SHP77 (cell line): Measurements from ENCODE around the gene NDUFA8.

Source experiments
- DNase-seq, 2 experiments: peaks; one replicate each; lab custom pipeline; 2025; lab: John Stamatoyannopoulos, UW

The NDUFA8 gene

DNA sequence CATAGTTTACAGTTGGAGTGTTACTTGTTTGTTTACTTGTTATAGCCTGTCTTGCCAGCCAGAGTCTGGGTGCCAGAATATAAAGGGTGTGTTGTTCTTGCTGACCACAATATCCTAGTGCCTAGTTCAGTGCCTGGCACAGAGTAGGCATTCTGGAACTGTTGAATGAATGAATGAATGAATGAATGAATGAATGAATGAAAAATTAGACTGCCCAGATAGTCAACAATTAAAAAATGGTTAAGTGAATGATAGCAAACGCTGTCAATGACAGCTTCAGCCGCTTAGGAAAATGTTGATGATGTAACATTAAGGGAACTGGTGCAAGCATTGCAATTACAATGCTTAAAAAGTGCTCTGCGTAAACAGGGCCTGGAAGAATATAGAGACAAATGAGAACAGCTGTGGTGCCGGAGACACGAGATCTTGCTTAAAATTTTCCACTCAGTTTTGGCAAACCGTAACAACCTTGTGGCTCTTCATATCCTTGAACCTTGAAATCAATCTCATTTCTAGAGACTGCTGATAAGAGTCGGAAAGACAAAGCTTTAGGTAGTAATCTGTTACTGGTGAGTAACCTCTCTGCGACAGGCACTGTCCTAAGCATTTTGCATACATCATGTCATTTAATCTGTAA is 61.8 kb downstream of the NDUFA8 start:
- no peak for DNase-seq

- DNase-seq = no peak
Observed at GRCh38 chr9:122096620-122097415, 62.8 kb downstream of the NDUFA8 start.

- peak; percentile 61 to 73 for DNase-seq
Observed at GRCh38 chr9:122095010-122095767, 64.4 kb downstream of the NDUFA8 start.
